A172 (cell line): ENCODE results near the gene RAB3A. TPM values are rescaled to one million over a fixed set of nuclear protein-coding genes. Genes with fewer than 3 reads are reported as not detected.

Experiments used
- DNase-seq: peaks from one replicate; pipeline ENCODE4 v3.0.0-alpha.2; 2015; ENCODE audit warnings: low spot score
- total RNA-seq: library from RNA; depleted of rRNA; stranded (reverse); fragments of >200 nt; shearing (Covaris generic); gene quantifications from 2 replicates; pipeline ENCODE4 v1.2.3, GENCODE V29; 2014; rRNA removed

Gene RAB3A
- total RNA-seq, 1 experiment from 2014 or later, result 0.26 TPM

- no peak for DNase-seq
Observed at GRCh38 chr19:18150776-18151624, 52.8 kb downstream of the RAB3A start.

- DNase-seq, result no peak
Observed at GRCh38 chr19:18149596-18149975, 54.3 kb downstream of the RAB3A start.

DNA sequence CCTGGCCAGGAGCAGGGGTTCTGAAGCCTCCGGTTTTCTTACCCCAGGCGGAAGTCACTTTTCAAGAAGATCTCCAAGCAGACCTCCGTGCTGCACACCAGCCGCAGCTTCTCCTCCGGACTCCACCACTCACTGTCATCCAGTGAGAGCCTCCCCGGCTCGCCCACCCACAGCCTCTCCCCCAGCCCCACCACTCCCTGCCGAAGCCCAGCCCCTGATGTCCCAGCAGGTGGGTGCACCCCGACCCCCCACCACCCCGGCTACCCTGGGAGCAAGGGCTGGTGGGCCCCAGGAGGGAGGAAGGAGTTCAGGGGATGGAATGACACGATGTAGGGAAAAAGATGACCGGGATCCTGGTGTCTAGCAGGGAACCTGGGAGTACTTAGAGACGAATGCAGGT is 56.4 kb downstream of the RAB3A start:
- DNase-seq, result no peak

Other genes with a start within 250 kb of the RAB3A start
- 0.14 TPM in 1 of 2 replicates, not detected in the other for gene KCNN1, start 236.9 kb downstream of the RAB3A start, total RNA-seq
- 7.4 and 12.2 TPM in 2 replicates for gene ARRDC2, start 195.9 kb downstream of the RAB3A start, total RNA-seq
- 0.93 TPM in 1 of 2 replicates, not detected in the other for gene IL12RB1, start 117.1 kb downstream of the RAB3A start, total RNA-seq
- 2.7 and 3.0 TPM in 2 replicates for gene MAST3, start 106.3 kb downstream of the RAB3A start, total RNA-seq
- 32.3 and 43.2 TPM in 2 replicates for gene PIK3R2, start 50.9 kb downstream of the RAB3A start, total RNA-seq
- 28.2 and 40.5 TPM in 2 replicates for gene IFI30, start 30.2 kb downstream of the RAB3A start, total RNA-seq
- 17.1 and 40.0 TPM in 2 replicates for gene MPV17L2, start 10.8 kb downstream of the RAB3A start, total RNA-seq
- gene PDE4C, start 22.4 kb upstream of the RAB3A start, total RNA-seq, result 0.02 TPM in 1 of 2 replicates, not detected in the other
- gene IQCN, start 70.4 kb upstream of the RAB3A start, total RNA-seq, result 0.69 and 1.2 TPM in 2 replicates
- 91.3 and 129 TPM in 2 replicates for gene JUND, start 77.6 kb upstream of the RAB3A start, total RNA-seq
- 403 and 478 TPM in 2 replicates for gene LSM4, start 119.0 kb upstream of the RAB3A start, total RNA-seq
- 14.6 and 19.1 TPM in 2 replicates for gene PGPEP1, start 136.6 kb upstream of the RAB3A start, total RNA-seq
- gene GDF15, start 182.1 kb upstream of the RAB3A start, total RNA-seq, result 89.8 and 93.9 TPM in 2 replicates
- gene LRRC25, start 193.6 kb upstream of the RAB3A start, total RNA-seq, result 0.07 TPM in 1 of 2 replicates, not detected in the other
- 88.7 and 127 TPM in 2 replicates for gene SSBP4, start 215.4 kb upstream of the RAB3A start, total RNA-seq
- gene ISYNA1, start 234.1 kb upstream of the RAB3A start, total RNA-seq, result 0.72 and 0.98 TPM in 2 replicates